ENCODE data around the gene COL23A1.

GRCh38 chr5:178520851-178521250 lies 69.3 kb downstream of the COL23A1 start:
- TF ChIP-seq POLR2AphosphoS5 (IDR thresholded peaks at IDR 0.05; ENCODE audit: low read depth, low read length) = no peak
- no peak for TF ChIP-seq POLR2A (IDR thresholded peaks at IDR 0.05; ENCODE audit: low read depth, low read length)
- TF ChIP-seq TAF1 (IDR thresholded peaks at IDR 0.05; ENCODE audit: low read depth, low read length) = no peak
- TF ChIP-seq POU2F2 (IDR thresholded peaks at IDR 0.05; ENCODE audit: low read depth, low read length) = no peak
